Measurements from ENCODE around the gene GRK4.
"Not testable (repeated sequence)": the region's sequence is repeated elsewhere in the genome, so short reads cannot be mapped to it uniquely, and the experiment has no call there.

Gene GRK4

GRCh38 chr4:2942037-2942531 lies 21.3 kb upstream of the GRK4 start:
- no peak for DNase-seq (ENCODE audit: low read depth)

GRCh38 chr4:2942532-2943363 lies 20.6 kb upstream of the GRK4 start:
- no peak for DNase-seq (ENCODE audit: low read depth)

DNA sequence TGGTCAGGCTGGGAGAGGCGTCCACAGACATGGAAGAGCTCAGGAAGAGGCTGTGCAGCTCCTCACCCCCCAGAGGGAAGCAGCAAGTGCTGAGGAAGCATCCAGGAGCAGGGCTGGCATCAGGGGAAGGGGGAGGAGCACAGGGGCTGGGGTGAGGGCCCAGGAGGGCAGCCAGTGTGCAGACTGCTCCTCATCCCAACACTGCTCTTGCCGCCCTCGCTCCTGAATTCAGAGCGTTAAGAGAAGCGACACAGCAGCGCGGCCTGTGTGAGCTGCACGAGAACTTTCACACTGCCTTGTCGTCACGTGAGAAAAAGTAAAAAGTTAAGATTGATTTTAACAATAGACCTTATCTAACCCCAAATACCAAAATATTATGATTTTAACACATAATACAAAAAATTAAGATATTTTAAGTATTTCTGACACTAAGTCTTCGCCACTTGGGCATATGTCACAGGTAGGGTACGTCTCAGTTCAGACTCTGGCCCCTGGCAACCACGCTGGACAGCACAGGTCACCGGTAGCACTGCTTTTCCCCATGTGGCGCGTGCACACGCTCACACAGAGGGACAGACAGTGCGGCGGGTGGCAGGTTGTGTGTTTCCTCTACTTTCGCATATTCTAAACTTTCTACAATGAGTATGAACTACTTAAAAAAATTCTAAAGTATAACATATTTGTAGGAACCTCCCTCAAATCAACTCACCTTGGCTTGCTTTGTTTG lies 19.8 kb upstream of the GRK4 start:
- no peak for DNase-seq (ENCODE audit: low read depth)

DNA sequence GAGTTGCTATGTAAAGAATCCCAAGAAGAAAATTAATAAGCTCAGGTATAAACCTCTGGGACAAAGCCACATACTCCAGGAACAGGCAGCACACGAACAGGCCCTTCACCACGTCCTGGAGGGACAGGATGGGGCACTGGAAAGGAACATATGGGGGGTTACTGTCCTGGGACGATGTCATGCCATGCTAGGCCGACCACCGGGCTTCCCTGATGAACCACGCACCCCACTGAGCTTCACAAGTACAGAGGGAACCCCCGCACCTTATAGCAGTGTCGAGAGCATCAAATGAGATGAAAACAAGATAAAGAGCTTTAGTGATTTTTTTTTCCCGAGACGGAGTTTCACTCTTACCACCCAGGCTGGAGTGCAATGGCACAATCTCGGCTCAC lies 19.3 kb upstream of the GRK4 start:
- no peak for DNase-seq (ENCODE audit: low read depth)

- DNase-seq (ENCODE audit: low read depth) = no peak
These were observed 18.5 kb upstream of the GRK4 start for GRCh38 chr4:2944586-2945526.

- not testable (repeated sequence) for DNase-seq (ENCODE audit: low read depth)
These were observed 17.5 kb upstream of the GRK4 start for GRCh38 chr4:2945619-2946604.

DNA sequence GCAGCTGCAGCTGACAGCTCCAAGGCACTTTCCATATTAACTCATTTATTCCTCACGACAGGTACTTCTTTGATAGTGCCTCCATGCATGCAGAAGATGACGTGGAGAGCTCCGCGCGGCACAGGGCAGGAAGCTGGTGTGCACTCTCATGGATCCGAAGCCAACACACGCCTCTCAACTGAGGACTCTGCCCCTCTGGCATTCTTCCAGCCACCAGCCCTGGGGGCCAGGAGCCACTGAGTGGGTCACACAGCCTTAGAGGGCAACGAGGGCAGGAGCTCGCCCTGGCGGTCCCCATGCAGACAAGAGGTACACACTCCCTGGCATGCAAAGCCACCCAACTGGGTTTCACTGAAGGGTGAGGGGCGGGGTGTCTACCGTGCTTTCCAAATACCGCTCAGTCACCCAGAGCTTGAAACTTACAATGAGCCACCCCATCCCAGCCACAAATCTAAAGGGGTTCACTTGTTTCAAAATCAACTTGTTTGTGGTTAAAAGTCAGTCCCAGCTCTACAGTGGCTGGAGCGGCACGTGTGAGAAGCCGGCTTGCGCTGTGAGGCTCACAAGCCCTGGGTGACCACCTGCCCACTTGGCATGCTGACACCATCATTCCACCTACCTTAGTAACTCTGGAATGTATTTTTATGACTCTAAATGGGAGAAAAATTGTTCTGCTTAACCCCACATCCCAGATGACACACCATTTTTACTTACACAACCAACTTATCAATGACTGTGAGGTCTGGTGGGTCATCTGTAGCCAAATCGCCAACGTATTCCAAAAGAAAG lies 16.4 kb upstream of the GRK4 start:
- no peak for DNase-seq (ENCODE audit: low read depth)

DNA sequence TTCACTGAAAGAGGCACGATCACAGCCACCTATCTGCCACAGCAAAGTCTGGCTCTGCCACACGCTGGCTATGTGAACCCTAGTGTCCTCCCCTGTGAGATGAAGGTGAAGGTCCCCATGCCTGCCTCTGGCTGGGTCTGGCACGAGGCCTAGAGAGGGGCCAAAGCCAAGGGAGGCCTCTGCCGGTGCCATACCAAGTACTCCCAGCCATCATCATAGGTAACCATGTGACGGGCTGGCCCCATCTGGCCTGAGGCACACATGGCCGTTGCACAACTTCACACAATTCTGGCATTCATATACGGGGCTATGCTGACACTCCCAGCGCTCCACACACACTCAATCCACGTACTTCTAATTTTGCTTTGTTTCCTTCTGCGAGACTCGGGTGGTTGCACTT lies 15.4 kb upstream of the GRK4 start:
- DNase-seq (ENCODE audit: low read depth) = no peak

DNA sequence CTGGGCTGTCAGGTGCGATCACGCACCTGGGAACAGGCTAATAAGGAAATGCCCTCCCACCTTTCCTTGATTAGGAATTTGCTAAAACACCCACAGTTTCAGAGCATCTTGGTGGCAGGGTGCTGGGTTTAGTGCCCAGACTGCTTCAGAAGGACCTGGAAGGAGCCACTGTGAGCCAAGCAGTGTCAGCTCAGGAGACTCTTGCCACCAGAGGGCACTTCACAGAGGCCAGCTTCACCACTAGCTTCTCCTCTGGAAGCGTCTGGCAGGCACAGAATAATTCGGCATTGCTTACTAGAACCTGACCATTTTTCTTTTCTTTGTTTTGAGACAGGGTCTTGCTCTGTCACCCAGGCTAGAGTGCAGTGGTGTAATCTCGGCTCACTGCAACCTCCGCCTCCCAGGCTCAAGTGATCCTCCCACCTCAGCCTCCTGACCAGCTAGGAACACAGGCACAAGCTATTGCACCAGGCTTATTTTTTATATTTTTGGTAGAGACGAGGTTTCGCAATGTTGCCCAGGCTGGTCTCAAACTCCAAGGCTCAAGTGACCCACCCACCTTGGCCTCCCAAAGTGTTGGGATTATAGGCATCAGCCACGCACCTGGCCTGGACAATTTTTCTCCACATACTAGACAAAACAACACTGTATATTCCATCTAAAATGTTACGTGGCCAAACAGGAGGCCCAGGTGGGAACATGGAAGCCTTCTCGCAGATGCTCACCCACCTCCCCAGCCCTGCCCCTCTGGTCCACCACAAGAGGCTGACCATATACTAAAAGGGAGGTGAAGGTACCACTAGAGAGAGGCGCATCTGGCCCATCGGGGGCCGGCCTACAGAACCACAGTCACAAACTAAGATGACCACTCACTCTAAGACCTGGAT lies 14.2 kb upstream of the GRK4 start:
- DNase-seq (ENCODE audit: low read depth) = no peak

DNA sequence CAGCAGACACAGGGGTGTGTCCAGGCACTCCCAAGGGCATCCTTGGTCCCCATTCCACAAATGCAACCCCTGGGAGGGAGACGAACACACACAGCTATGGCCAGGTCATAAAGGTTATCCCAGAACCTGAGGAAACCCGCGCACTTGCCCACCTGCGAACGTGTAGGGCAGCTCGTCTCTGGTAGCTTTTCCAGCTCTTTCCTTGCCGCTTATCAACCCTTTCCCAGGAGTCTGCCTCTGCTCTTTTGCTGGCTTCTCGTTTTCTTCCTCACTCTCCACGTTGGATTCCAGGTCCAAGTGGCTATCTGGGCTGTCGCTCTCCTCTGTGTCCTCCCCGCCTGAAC lies 13.6 kb upstream of the GRK4 start:
- no peak for DNase-seq (ENCODE audit: low read depth)

GRCh38 chr4:2950221-2950989 lies 13.0 kb upstream of the GRK4 start:
- no peak for DNase-seq (ENCODE audit: low read depth)

- DNase-seq (ENCODE audit: low read depth) = no peak
These were observed 9.9 kb upstream of the GRK4 start for GRCh38 chr4:2953496-2953895.

DNA sequence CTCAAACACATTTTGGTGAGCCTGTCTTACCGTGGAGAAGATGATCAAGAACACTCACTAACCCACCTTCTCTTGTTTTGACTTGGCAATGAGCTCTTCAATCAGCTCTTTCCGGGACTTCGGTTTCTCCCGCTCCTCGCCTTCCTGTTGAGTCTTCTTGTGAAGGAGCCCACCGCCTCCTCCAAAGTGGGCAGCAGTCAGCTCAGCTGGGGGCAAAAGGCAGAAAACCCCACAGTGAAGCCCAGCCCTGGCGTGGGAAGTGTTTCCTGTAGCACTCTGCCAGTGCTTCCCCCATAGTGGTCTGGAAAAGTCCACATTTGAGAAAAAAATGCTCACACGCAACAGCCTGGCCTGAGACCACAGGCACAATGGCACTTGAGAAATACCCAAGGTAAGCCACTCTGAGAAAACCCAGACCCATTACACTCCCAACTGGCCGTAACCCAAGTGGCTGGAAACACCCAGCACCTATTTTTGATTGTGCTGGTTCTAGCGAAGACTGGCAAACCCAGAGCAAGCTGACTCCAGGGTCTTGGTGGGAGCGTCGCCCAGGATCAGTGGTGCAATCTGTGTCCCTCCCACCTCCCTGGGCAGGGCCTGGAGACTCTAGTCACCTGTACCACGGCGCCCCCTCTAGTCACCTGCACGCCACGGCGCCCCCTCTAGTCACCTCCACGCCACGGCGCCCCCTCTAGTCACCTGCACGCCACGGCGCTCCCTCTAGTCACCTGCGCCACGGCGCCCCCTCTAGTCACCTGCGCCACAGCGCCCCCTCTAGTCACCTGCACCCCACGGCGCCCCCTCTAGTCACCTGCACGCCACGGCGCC lies 8.8 kb upstream of the GRK4 start:
- no peak for DNase-seq (ENCODE audit: low read depth)

- DNase-seq (ENCODE audit: low read depth) = not testable (repeated sequence)
These were observed 8.0 kb upstream of the GRK4 start for GRCh38 chr4:2955186-2956044.

DNA sequence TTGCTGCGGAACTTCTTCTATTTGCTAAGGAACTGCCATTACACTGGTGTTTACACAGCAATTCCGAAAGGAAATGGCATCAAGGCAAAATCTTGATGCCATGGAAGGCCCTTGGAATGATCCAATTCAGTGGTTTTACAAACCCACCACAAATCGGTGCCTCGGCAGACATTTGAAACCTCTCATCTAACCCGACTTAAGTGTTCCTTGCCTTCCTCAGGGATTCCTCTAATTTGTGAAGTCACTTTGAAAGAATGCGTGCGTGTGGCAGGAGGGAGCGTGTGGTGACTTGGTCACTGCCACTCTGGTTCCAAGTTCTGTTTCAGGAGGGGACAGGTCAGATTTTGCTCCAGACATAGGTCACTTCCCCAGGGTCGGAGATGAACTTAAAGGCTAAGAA lies 4.9 kb upstream of the GRK4 start:
- no peak for DNase-seq (ENCODE audit: low read depth)

GRCh38 chr4:2960450-2960849 lies 2.9 kb upstream of the GRK4 start:
- not testable (repeated sequence) for DNase-seq (ENCODE audit: low read depth)

DNA sequence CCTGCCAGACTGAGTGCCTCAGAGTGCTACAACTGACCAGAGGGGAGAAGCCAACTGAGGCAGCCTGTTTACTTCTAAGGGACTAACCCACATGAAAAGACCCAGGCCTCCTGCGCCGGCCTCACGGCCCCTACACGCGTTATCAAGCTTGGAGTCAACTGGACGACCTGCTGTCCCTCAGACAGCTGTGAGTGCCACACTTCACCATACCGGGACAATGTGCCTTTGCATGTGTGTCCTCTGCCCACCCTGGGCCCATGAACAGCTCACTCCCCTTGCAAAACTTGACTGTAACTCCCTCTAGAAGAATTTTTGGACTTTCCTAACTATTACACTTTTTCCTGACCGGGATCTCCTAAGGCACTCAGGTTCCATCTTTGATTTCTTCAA lies 2.0 kb upstream of the GRK4 start:
- no peak for DNase-seq (ENCODE audit: low read depth)

Measured in stimulated activated CD8-positive, alpha-beta memory T cell treated with anti-CD3 and anti-CD28 coated beads, Interleukin-15, amount 100 ng/mL, for 24 hours (primary cell).